IPS-15b (cell line): ENCODE data around the gene STK17A.

Source experiments
- H3K27me3 ChIP-seq: one replicate; pipeline ENCODE4 v1.6.1; 2013; ENCODE audit warnings: low read length; ENCODE audit not compliant: control insufficient read depth, insufficient read depth
- H3K36me3 ChIP-seq: one replicate; pipeline ENCODE4 v1.6.1; 2013; ENCODE audit warnings: low read length; ENCODE audit not compliant: control insufficient read depth, insufficient read depth
- H3K4me1 ChIP-seq: one replicate; pipeline ENCODE4 v1.6.1; 2013; ENCODE audit warnings: mild to moderate bottlenecking, low read length; ENCODE audit not compliant: control insufficient read depth, insufficient read depth
- H3K4me3 ChIP-seq: one replicate; pipeline ENCODE4 v1.5.1; 2013; ENCODE audit warnings: low read depth, low read length
- H3K9ac ChIP-seq: one replicate; pipeline ENCODE4 v1.6.1; 2013; ENCODE audit warnings: low read depth, mild to moderate bottlenecking, low read length
- H3K9me3 ChIP-seq: one replicate; pipeline ENCODE4 v1.6.1; 2013; ENCODE audit warnings: mild to moderate bottlenecking, low read length; ENCODE audit not compliant: control insufficient read depth, insufficient read depth

STK17A gene

DNA sequence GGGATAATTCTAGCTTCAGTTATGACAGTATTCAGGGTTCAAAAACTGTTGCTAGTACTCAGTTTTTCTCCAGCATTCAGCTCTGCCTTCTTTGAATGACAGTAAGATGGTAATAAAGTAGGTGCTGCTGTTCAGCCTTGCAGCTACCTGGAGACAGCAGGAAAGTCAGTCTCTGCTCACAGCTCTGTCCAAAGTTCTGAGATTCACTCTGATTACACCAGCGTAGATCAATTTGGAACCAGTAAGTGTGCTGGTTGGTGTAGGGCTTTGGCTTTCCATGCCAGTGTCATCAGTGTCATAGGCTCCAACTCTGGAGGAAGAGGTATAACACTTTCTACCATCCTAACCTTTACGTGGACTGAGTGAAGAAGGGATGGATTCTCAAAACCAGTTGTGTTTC lies 26.2 kb downstream of the STK17A start:
- peaks cover 8% of the 10 kb centered on the region for H3K36me3 ChIP-seq
- no peaks in the 10 kb centered on the region for H3K4me1 ChIP-seq
- no peak overlapping the region for H3K9ac ChIP-seq
- no peaks in the 10 kb centered on the region for H3K27me3 ChIP-seq
- no peak overlapping the region for H3K4me3 ChIP-seq
- H3K9me3 ChIP-seq, result no peaks in the 10 kb centered on the region

DNA sequence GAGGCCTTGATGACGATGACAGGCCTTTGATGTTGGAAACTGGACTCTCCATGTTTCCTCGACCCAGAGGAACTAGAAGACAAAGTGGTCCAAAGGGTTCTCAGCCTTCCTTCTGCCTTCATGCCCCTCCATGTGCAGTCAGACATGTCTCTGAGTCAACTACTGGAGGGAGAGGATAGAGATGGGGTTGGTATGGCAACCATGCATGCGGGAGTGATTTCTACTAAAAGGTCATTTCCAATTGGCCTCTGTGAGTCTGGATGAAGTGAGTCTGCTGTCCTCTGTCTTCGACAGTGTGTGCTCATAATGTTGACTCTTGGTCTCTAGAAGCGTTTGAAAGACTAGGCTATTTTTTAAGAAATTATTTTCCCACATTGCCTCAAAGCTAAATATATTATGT lies 29.2 kb downstream of the STK17A start:
- H3K4me3 ChIP-seq, result no peak overlapping the region
- no peaks in the 10 kb centered on the region for H3K27me3 ChIP-seq
- no peak overlapping the region for H3K9ac ChIP-seq
- H3K9me3 ChIP-seq, result no peaks in the 10 kb centered on the region
- H3K4me1 ChIP-seq, result no peaks in the 10 kb centered on the region
- H3K36me3 ChIP-seq, result peaks cover 8% of the 10 kb centered on the region

DNA sequence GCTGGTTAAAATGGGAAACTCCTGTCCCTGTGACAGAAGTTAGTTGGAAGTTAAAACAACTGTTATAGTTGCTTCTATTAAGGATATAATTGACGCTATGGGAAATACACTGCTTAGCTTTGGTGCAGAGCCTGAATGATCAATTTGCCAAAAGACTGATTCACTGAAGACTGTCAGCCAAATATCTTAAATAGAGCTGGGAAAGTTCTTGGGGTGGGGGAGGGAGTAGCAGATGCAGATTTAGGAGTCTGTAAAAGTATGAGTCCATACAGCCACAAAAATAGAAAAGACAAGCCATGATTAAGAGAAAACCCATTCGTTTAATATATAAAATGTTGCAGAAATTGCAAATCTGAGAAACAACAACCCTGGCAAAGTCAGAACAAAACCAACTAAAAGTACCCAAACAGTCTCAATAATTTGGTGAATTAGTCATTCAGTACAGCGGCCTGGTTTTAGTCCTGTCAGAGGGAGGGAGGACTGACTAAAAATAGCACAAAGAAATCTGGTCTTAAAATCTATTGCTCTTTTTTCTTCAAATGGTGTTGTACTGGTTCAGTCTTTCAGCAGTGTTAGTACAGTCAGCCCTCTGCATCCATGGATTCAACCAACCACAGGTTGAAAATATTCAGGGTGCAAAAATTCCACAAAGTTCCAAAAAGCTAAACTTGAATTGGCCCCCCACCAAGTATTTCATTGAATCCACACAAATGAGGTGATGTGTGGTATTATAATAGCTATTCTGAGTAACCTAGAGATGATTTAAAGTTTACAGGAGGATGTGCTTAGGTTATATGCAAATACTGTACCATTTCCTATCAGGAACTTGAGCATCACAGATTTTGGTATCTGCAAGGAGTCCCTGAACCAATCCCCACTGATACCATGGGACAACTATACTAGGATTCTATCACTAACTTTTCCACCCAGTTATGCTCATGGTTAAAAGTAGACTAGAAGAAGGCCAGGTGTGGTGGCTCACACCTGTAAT lies 30.0 kb downstream of the STK17A start:
- Histone ChIP-seq H3K9ac (no peak overlapping the region), H3K36me3 (peaks cover 8% of the 10 kb centered on the region)

DNA sequence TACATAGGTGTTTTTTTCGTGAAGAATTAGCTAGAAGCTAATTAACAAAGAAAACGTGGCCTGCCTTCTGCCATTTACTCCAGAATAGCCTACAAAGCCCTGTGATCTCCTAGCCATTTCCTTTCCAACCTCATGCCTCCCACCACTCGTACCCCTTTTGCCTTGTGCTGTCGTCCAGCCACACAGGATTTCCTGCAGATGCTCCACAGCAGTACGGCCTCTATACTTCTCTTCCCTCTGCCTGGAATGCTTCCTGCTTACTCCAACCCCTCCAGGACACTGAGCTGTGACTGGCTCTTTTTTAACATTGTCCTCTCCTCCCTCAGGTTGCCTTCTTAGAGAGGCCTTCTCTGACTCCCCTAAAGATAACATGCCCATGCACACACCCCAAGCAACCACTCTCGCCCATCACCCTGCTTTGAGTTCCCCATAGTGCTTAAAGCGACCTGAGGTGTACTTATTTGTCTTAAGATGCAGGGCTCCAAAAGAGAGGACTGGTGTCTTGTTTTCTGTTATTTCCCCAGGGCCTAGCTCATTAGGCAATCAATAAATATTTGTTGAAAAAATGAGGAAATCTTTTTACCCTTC lies 32.7 kb downstream of the STK17A start:
- Histone ChIP-seq H3K27me3 (no peaks in the 10 kb centered on the region), H3K9ac (no peak overlapping the region), H3K4me1 (no peaks in the 10 kb centered on the region), H3K4me3 (no peak overlapping the region), H3K36me3 (no peaks in the 10 kb centered on the region), H3K9me3 (no peaks in the 10 kb centered on the region)

More for the DNA sequence above, 30.0 kb downstream of the STK17A start:
- H3K4me1 ChIP-seq, result no peaks in the 10 kb centered on the region
- no peak overlapping the region for H3K4me3 ChIP-seq
- no peaks in the 10 kb centered on the region for H3K9me3 ChIP-seq
- no peaks in the 10 kb centered on the region for H3K27me3 ChIP-seq

DNA sequence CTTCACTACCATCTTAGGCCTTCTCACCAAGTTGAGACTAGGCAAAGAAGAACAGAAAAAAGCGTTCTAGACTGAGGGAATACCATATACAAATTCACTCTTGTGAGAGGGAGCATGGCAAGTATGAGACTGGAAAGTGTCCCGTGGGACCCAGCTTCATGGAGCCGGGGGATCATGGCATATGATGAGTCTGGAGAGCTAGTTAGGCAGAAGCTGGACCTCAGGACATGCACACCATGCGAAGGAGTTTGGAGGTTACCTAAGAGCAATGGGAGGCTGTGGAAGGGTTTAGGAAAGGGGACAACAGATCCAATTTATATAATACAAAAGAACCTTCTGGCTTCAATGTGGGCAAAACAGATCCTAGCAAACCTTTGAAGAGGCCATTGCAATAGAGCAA lies 34.1 kb downstream of the STK17A start:
- Histone ChIP-seq H3K4me3 (no peak overlapping the region), H3K36me3 (no peaks in the 10 kb centered on the region), H3K27me3 (no peaks in the 10 kb centered on the region), H3K9me3 (no peaks in the 10 kb centered on the region), H3K4me1 (no peaks in the 10 kb centered on the region), H3K9ac (no peak overlapping the region)

DNA sequence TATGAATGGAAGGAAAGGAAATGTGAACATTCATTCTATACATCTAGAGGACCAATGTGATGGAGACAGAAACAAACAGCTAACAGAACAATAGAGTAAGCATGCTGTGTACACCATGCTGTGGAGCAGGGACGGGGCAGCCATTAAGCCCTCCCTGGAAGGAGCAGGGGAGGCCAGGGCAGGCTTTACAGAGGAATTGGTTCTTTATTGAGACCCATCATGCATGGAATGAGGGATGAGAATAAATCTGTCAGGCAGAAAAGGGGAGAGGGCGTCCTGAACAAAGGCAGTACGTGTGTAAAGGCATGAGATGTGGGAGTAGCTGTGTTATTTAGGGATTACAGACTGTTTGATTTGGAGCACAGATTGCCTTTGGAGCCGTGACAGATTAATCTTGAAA lies 35.2 kb downstream of the STK17A start:
- no peak overlapping the region for H3K4me3 ChIP-seq
- no peaks in the 10 kb centered on the region for H3K27me3 ChIP-seq
- H3K9ac ChIP-seq, result no peak overlapping the region
- no peaks in the 10 kb centered on the region for H3K9me3 ChIP-seq
- H3K4me1 ChIP-seq, result no peaks in the 10 kb centered on the region
- no peaks in the 10 kb centered on the region for H3K36me3 ChIP-seq

DNA sequence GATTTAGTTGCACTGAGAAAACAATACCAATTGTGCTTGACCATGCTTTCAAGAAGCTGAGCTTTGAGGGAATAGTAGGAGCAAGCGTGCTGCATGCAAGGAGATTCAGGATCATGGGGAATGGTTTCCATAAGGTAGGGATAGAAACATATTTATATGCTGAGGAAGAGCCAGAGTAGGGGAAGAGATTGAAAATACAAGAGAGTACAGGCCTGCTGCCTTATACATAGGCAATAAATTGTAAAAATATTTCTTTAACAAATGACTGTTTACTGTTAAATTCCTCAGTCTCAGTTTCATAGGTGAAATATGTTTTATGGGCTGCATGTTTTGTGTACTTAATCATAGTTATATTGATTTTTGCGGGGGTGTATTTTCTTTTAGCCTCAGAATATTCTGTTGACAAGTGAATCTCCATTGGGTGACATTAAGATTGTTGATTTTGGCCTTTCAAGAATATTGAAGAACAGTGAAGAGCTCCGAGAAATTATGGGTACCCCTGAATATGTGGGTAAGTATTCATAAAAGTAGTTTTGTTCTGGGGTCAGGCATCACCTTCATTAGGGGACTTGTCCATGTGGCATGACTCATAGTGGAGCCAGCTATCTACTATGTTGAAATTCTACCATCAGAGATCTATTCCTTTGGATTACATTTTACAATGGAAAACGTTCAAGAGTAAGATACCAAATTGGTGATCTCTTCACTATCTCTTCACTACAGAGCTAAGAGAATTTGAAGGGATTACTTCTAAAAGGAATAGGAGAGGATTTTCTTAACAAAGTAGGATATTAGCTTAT lies 36.5 kb downstream of the STK17A start:
- Histone ChIP-seq H3K4me1 (no peaks in the 10 kb centered on the region), H3K9ac (no peak overlapping the region), H3K36me3 (no peaks in the 10 kb centered on the region)

DNA sequence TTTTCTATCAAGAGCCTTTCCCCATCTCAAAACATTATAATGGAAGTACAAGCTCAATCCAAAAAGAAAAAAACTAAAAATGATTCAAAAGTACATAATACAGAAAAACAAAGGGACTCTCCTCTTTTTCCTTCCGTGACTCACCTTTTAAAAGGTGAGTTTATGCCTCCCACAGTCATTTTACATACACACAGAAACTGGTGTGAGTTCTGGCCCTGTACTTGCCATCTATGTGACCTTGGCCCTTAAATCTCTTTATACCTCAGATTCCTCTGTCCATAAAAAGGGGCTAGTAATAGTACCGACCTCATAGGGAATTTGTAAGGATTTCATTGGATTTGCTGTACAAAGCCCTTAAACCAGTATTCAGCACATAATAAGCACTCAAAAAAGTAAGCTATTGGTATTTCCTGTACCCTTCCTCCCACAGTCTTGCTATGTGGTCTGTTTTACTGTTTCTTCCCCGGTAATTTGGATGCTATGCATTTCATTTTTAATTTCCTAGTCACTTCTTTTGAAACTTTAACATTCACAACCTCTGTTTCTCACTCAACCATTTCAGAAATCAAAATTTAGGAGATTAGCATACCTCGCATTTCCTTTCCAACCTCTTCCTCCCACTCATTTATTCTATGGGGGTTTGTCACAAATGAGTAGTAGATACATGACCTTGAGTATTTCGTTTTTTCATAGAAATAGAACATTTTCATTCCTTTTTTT lies 39.0 kb downstream of the STK17A start:
- Histone ChIP-seq H3K4me1 (no peaks in the 10 kb centered on the region), H3K4me3 (no peak overlapping the region), H3K36me3 (no peaks in the 10 kb centered on the region), H3K9me3 (no peaks in the 10 kb centered on the region), H3K27me3 (no peaks in the 10 kb centered on the region), H3K9ac (no peak overlapping the region)

More for the DNA sequence above, 36.5 kb downstream of the STK17A start:
- H3K27me3 ChIP-seq, result no peaks in the 10 kb centered on the region
- no peak overlapping the region for H3K4me3 ChIP-seq
- H3K9me3 ChIP-seq, result no peaks in the 10 kb centered on the region

DNA sequence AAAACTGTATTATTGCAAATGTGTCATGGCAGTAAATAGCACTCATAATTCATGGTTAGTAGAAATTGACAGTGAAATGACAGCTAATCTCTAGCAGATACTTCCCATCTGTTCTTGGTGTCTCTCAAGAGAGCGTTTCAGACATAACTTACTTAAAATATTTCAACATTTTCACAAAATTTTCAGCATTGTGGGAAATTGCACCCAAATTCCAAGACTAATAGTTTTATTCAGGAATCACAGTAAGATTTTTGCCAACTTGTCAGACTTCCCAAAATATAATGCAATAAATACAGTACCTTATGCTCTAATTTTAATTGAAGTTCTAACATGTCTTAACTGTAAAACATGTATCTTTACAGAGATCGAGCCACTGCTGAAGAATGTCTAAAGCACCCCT lies 41.2 kb downstream of the STK17A start:
- Histone ChIP-seq H3K4me1 (no peaks in the 10 kb centered on the region), H3K9ac (no peak overlapping the region)

DNA sequence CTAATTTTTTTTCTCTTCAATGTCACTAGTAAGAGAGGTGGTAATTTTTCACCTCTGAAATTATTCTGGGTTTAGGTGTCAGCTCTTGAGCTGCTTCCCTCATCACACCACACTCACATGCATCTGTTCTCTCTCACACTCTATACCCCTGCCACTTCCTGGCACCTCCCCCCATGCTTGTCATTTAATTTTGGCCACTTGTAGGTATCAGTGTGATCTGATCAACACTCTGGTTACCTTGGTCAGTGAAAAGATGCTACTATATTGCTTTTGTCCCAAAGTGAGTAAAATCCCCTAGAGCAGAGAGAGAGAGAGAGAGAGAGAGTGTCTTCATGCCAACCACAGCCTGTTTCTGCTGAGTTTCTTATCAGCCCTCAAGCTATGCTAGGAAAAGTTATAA lies 42.5 kb downstream of the STK17A start:
- Histone ChIP-seq H3K9ac (no peak overlapping the region), H3K36me3 (peaks cover 2% of the 10 kb centered on the region), H3K4me3 (no peak overlapping the region), H3K4me1 (no peaks in the 10 kb centered on the region), H3K9me3 (no peaks in the 10 kb centered on the region), H3K27me3 (no peaks in the 10 kb centered on the region)

More for the DNA sequence above, 41.2 kb downstream of the STK17A start:
- Histone ChIP-seq H3K4me3 (no peak overlapping the region), H3K27me3 (no peaks in the 10 kb centered on the region), H3K9me3 (no peaks in the 10 kb centered on the region), H3K36me3 (peaks cover 2% of the 10 kb centered on the region)

DNA sequence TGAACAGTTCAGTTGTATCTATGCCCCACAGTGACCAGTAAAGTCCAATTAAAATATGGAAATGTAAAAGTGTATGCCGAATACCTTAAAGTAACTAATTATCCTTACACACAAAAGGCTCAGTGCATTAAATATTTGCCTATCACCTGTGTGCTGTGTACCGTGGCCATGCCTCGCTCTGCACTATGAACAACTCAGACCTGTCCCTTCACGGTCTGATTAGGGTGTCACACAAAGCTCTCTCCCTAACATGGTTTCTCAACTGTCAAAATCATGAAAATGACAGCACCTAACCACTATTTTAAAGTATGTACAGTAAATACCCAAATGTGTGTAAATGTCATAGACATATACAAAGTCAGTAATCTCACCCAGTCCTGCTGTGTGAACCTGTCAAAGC lies 43.1 kb downstream of the STK17A start:
- Histone ChIP-seq H3K9me3 (no peaks in the 10 kb centered on the region), H3K4me1 (no peaks in the 10 kb centered on the region), H3K9ac (peak overlapping the region; percentile 20), H3K4me3 (no peak overlapping the region), H3K36me3 (peaks cover 2% of the 10 kb centered on the region), H3K27me3 (no peaks in the 10 kb centered on the region)
